GM12892 (cell line): ENCODE results near the gene SMYD4.

ENCODE experiments used
- POLR2A ChIP-seq: IDR thresholded peaks from 2 replicates; pipeline ENCODE4 v1.6.1; 2011; ENCODE audit warnings: low read depth, low read length, control low read depth
- POLR2AphosphoS5 ChIP-seq: IDR thresholded peaks from 2 replicates; pipeline ENCODE4 v1.6.1; 2011; ENCODE audit warnings: low read depth, low read length, control low read depth

DNA sequence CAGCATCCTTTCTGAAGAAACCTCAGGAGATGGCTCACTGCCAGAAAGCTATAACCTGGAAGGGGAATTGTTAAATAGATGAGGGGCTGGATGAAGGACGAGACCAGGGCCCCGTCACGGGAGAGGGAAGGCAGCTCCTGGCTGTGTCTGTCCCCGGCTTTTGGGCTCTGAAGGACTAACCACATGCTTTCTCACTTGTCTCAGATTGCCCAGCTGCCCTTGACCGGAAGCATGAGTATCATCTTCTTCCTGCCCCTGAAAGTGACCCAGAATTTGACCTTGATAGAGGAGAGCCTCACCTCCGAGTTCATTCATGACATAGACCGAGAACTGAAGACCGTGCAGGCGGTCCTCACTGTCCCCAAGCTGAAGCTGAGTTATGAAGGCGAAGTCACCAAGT, 53.4 kb downstream of the SMYD4 start:
- TF ChIP-seq POLR2AphosphoS5 (no peak), POLR2A (no peak)
